ENCODE measurements around the gene KCNK4.

GRCh38 chr11:64255135-64256128, 35.7 kb upstream of the KCNK4 start:
- TF ChIP-seq POLR2A (IDR thresholded peaks at IDR 0.05) (no peak), CTCF (IDR thresholded peaks at IDR 0.05) (no peak)
